Naive thymus-derived CD4-positive, alpha-beta T cell (primary cell): ENCODE measurements around the gene SMIM5. TPM values are rescaled to one million over a fixed set of nuclear protein-coding genes. Genes with fewer than 3 reads are reported as not detected.

ENCODE experiments used
- ATAC-seq: fragments of 150-1000 bp; cut with Tn5 transposase; 2 replicates; pipeline ENCODE4 v1.10.0; 2021; ENCODE audit warnings: mild to moderate bottlenecking, moderate library complexity
- CTCF ChIA-PET: fragments of 350-600 bp; sonication (Branson Sonifier 250); formaldehyde crosslinking; loops from one replicate; lab custom pipeline; 2021; ENCODE audit warnings: antibody characterized with exemption; lab: Charles Lee
- POLR2A ChIA-PET: fragments of 350-600 bp; sonication (Branson Sonifier 250); formaldehyde crosslinking; loops from one replicate; lab custom pipeline; 2021; ENCODE audit warnings: antibody characterized with exemption, inconsistent platforms; lab: Charles Lee
- DNase-seq, 9 donors: peaks; one replicate each; pipeline versions ENCODE4 v3.0.0 to v3.0.0-alpha.2; 2020 to 2022; ENCODE audit warnings: mixed read lengths in 1 of 9
- H3K27ac ChIP-seq: one replicate; pipeline ENCODE4 v1.7.0; 2013; ENCODE audit warnings: mild to moderate bottlenecking, low read depth, low read length, moderate library complexity
- H3K27me3 ChIP-seq, 2 donors: one replicate each; pipeline ENCODE4 v1.7.0; 2013; ENCODE audit warnings: low read length in 2 of 2, mild to moderate bottlenecking in 2 of 2, moderate library complexity in 2 of 2; ENCODE audit not compliant: control insufficient read depth in 2 of 2, insufficient read depth in 2 of 2
- H3K36me3 ChIP-seq, 3 experiments: 1 replicate in 2 of 3; 2 replicates in 1 of 3; pipeline ENCODE4 v1.7.0; 2013; ENCODE audit warnings: low read length in 3 of 3, mild to moderate bottlenecking in 3 of 3, moderate library complexity in 1 of 3; ENCODE audit not compliant: insufficient read depth in 3 of 3, control insufficient read depth in 2 of 3
- H3K4me1 ChIP-seq, 2 donors: one replicate each; pipeline ENCODE4 v1.7.0; 2013; ENCODE audit warnings: low read length in 2 of 2, mild to moderate bottlenecking in 2 of 2, moderate library complexity in 1 of 2; ENCODE audit not compliant: control insufficient read depth in 2 of 2, insufficient read depth in 2 of 2
- H3K4me3 ChIP-seq: 2 replicates; pipeline ENCODE4 v1.7.0; 2013; ENCODE audit warnings: mild to moderate bottlenecking, low read length
- H3K9me3 ChIP-seq, 3 experiments: 1 replicate in 2 of 3; 2 replicates in 1 of 3; pipeline ENCODE4 v1.7.0; 2013; ENCODE audit warnings: low read length in 3 of 3; ENCODE audit not compliant: control insufficient read depth in 2 of 3
- H3K27ac Mint-ChIP-seq, 9 donors: one replicate each; pipeline ENCODE4 v1.8.0; 2020 to 2022; ENCODE audit warnings: mixed read lengths in 9 of 9, mild to moderate bottlenecking in 8 of 9, moderate library complexity in 5 of 9, inconsistent platforms in 2 of 9
- H3K27me3 Mint-ChIP-seq, 5 donors: one replicate each; pipeline ENCODE4 v1.8.0; 2021 to 2022; ENCODE audit warnings: mixed read lengths in 5 of 5, mild to moderate bottlenecking in 1 of 5
- H3K36me3 Mint-ChIP-seq, 5 donors: one replicate each; pipeline ENCODE4 v1.8.0; 2020 to 2022; ENCODE audit warnings: mixed read lengths in 5 of 5, mild to moderate bottlenecking in 3 of 5, inconsistent platforms in 1 of 5
- H3K4me1 Mint-ChIP-seq, 7 donors: one replicate each; pipeline ENCODE4 v1.8.0; 2020 to 2022; ENCODE audit warnings: mixed read lengths in 7 of 7, mild to moderate bottlenecking in 3 of 7, inconsistent platforms in 1 of 7
- H3K4me3 Mint-ChIP-seq, 10 donors: one replicate each; pipeline ENCODE4 v1.8.0; 2020 to 2022; ENCODE audit warnings: mild to moderate bottlenecking in 10 of 10, mixed read lengths in 10 of 10, moderate library complexity in 6 of 10, inconsistent platforms in 2 of 10
- H3K9me3 Mint-ChIP-seq, 11 donors: one replicate each; pipeline ENCODE4 v1.8.0; 2020 to 2022; ENCODE audit warnings: mixed read lengths in 11 of 11, mild to moderate bottlenecking in 4 of 11, inconsistent platforms in 1 of 11, moderate library complexity in 1 of 11
- intact Hi-C, 2 donors: fragments of 100-400 bp; cut with micrococcal nuclease; formaldehyde crosslinking; loops; one replicate each; pipeline ENCODE4 v1.15.1; 2023
- polyA plus RNA-seq, 2 donors: library from polyadenylated mRNA; unstranded; fragments of 300-500 nt; fragmentation: Illumina TruSeq; gene quantifications; one replicate each; pipeline ENCODE4 v1.2.3, GENCODE V29; 2021
- total RNA-seq, 6 experiments: library from RNA in 5 of 6; stranded (reverse) in 5 of 6; gene quantifications; 1 replicate in 5 of 6; 2 replicates in 1 of 6; pipeline ENCODE4 v1.2.3 and lab custom pipeline; 2021 to 2026

SMIM5 gene
- total and polyA plus RNA-seq, 7 experiments from 2014 or later: 0.06 to 2.4 (median 0.82) TPM

- ChIA-PET CTCF (no interaction called here), POLR2A (no interaction called here)
- Mint-ChIP-seq H3K4me1 (peaks cover 0 to 14% (median 6%) of the 10 kb centered on the region in 7 donors), H3K4me3 (no peak overlapping the region), H3K9me3 (no peaks in the 10 kb centered on the region), H3K27me3 (no peaks in the 10 kb centered on the region), H3K36me3 (peaks cover 0 to 35% (median 5%) of the 10 kb centered on the region in 5 donors), H3K27ac (no peak overlapping the region)
- H3K27me3 ChIP-seq: no peaks in the 10 kb centered on the region
- ATAC-seq (no peak), DNase-seq (no peak)
- no peaks in the 10 kb centered on the region for H3K4me1 ChIP-seq
- no peaks in the 10 kb centered on the region for H3K9me3 ChIP-seq
- peaks cover 0 to 44% (median 6%) of the 10 kb centered on the region in 3 experiments for H3K36me3 ChIP-seq
- intact Hi-C loops: no loop called here
- H3K27ac ChIP-seq: no peak overlapping the region
- no peak overlapping the region for H3K4me3 ChIP-seq
These were observed 13.8 kb downstream of the SMIM5 start for GRCh38 chr17:75647061-75647460.

GRCh38 chr17:75647921-75648320 lies 14.7 kb downstream of the SMIM5 start:
- Mint-ChIP-seq H3K36me3 (peaks cover 0 to 36% (median 5%) of the 10 kb centered on the region in 5 donors), H3K4me3 (no peak overlapping the region), H3K9me3 (no peaks in the 10 kb centered on the region), H3K27ac (peak overlapping the region in 1 of 9 donors; percentile 32), H3K27me3 (no peaks in the 10 kb centered on the region), H3K4me1 (peaks cover 2 to 13% (median 7%) of the 10 kb centered on the region in 7 donors)
- intact Hi-C loops: no loop called here
- CTCF ChIA-PET: no interaction called here
- Histone ChIP-seq H3K4me3 (no peak overlapping the region), H3K9me3 (no peaks in the 10 kb centered on the region), H3K36me3 (peaks cover 0 to 47% (median 6%) of the 10 kb centered on the region in 3 experiments), H3K27ac (no peak overlapping the region), H3K27me3 (no peaks in the 10 kb centered on the region), H3K4me1 (no peaks in the 10 kb centered on the region)
- POLR2A ChIA-PET: interaction anchor here (0.6 kb wide), 1 partner anchor 18 kb away, joined by 3 read pairs; no protein-coding TSS in a partner anchor
- DNase-seq (no peak), ATAC-seq (no peak)

- Mint-ChIP-seq H3K36me3 (peaks cover 0 to 44% (median 5%) of the 10 kb centered on the region in 5 donors), H3K27ac (no peak overlapping the region)
- intact Hi-C loops: no loop called here
These were observed 16.5 kb downstream of the SMIM5 start for GRCh38 chr17:75649687-75650086.

GRCh38 chr17:75650874-75651273 lies 17.6 kb downstream of the SMIM5 start:
- peaks cover 0 to 50% (median 6%) of the 10 kb centered on the region in 3 experiments for H3K36me3 ChIP-seq
- DNase-seq: no peak
- H3K27me3 ChIP-seq: no peaks in the 10 kb centered on the region
- H3K27ac ChIP-seq: no peak overlapping the region
- ATAC-seq: no peak
- intact Hi-C loops: no loop called here
- ChIA-PET POLR2A (interaction anchor here (1.7 to 3.0 kb wide), 2 partner anchors 9 to 16 kb away, joined by 3 to 16 read pairs; partner anchors contain the start of genes RECQL5 and SAP30BP), CTCF (interaction anchor here (0.9 to 1.1 kb wide), 2 partner anchors 16 to 17 kb away, joined by 4 to 5 read pairs; partner anchors contain the start of genes RECQL5, SAP30BP and SMIM5)
- H3K4me3 Mint-ChIP-seq: no peak overlapping the region
- H3K9me3 ChIP-seq: no peaks in the 10 kb centered on the region
- no peaks in the 10 kb centered on the region for H3K27me3 Mint-ChIP-seq
- peaks cover 3 to 16% (median 7%) of the 10 kb centered on the region in 7 donors for H3K4me1 Mint-ChIP-seq
- H3K36me3 Mint-ChIP-seq: peaks cover 0 to 44% (median 5%) of the 10 kb centered on the region in 5 donors
- no peak overlapping the region for H3K27ac Mint-ChIP-seq
- no peaks in the 10 kb centered on the region for H3K9me3 Mint-ChIP-seq
- no peaks in the 10 kb centered on the region for H3K4me1 ChIP-seq
- H3K4me3 ChIP-seq: no peak overlapping the region

More at GRCh38 chr17:75649687-75650086, 16.5 kb downstream of the SMIM5 start:
- CTCF ChIA-PET: interaction anchor here (1.1 to 1.2 kb wide), 3 partner anchors 15 to 17 kb away, joined by 3 to 5 read pairs (median 3); partner anchors contain the start of genes RECQL5 and SAP30BP
- ATAC-seq (no peak), DNase-seq (no peak)
- POLR2A ChIA-PET: no interaction called here
- no peak overlapping the region for H3K4me3 Mint-ChIP-seq
- Histone ChIP-seq H3K36me3 (peaks cover 0 to 42% (median 6%) of the 10 kb centered on the region in 3 experiments), H3K4me1 (no peaks in the 10 kb centered on the region), H3K27ac (no peak overlapping the region), H3K27me3 (no peaks in the 10 kb centered on the region), H3K4me3 (no peak overlapping the region), H3K9me3 (no peaks in the 10 kb centered on the region)
- H3K4me1 Mint-ChIP-seq: peaks cover 4 to 18% (median 10%) of the 10 kb centered on the region in 7 donors
- no peaks in the 10 kb centered on the region for H3K9me3 Mint-ChIP-seq
- H3K27me3 Mint-ChIP-seq: no peaks in the 10 kb centered on the region

GRCh38 chr17:75652341-75652740 lies 19.1 kb downstream of the SMIM5 start:
- Mint-ChIP-seq H3K27me3 (no peaks in the 10 kb centered on the region), H3K27ac (no peak overlapping the region), H3K36me3 (peaks cover 0 to 49% (median 5%) of the 10 kb centered on the region in 5 donors), H3K9me3 (no peaks in the 10 kb centered on the region), H3K4me3 (no peak overlapping the region), H3K4me1 (peaks cover 0 to 11% (median 4%) of the 10 kb centered on the region in 7 donors)
- no peak overlapping the region for H3K4me3 ChIP-seq
- no peak overlapping the region for H3K27ac ChIP-seq
- CTCF ChIA-PET: interaction anchor here (0.7 to 0.9 kb wide), 2 partner anchors 33 to 95 kb away, joined by 3 read pairs; no protein-coding TSS in a partner anchor
- DNase-seq: no peak
- H3K4me1 ChIP-seq: no peaks in the 10 kb centered on the region
- peaks cover 0 to 58% (median 4%) of the 10 kb centered on the region in 3 experiments for H3K36me3 ChIP-seq
- no peaks in the 10 kb centered on the region for H3K27me3 ChIP-seq
- no peak for ATAC-seq
- POLR2A ChIA-PET: interaction anchor here (3.0 kb wide), 1 partner anchor 15 kb away, joined by 16 read pairs; the partner anchor contains the start of genes RECQL5 and SAP30BP
- no peaks in the 10 kb centered on the region for H3K9me3 ChIP-seq
- intact Hi-C loops: no loop called here

- Histone ChIP-seq H3K36me3 (peaks cover 0 to 52% (median 0%) of the 10 kb centered on the region in 3 experiments), H3K4me3 (no peak overlapping the region), H3K27ac (no peak overlapping the region), H3K27me3 (no peaks in the 10 kb centered on the region), H3K4me1 (no peaks in the 10 kb centered on the region), H3K9me3 (no peaks in the 10 kb centered on the region)
- ChIA-PET CTCF (interaction anchor here (0.6 to 2.1 kb wide), 4 partner anchors 20 to 1471 kb away, joined by 3 to 9 read pairs (median 5); partner anchors contain the start of gene SMIM5), POLR2A (interaction anchor here (3.0 kb wide), 1 partner anchor 14 kb away, joined by 16 read pairs; the partner anchor contains the start of genes RECQL5 and SAP30BP)
- Mint-ChIP-seq H3K27me3 (no peaks in the 10 kb centered on the region), H3K4me3 (no peak overlapping the region), H3K36me3 (peaks cover 0 to 45% (median 6%) of the 10 kb centered on the region in 5 donors), H3K9me3 (no peaks in the 10 kb centered on the region), H3K27ac (peak overlapping the region in 2 of 9 donors; percentile 38 to 51), H3K4me1 (peaks cover 0 to 11% (median 4%) of the 10 kb centered on the region in 7 donors)
- DNase-seq (peak in 5 of 9 donors; percentile 20 to 30 (median 28)), ATAC-seq (peak; percentile 85)
- intact Hi-C loops: no loop called here
These were observed 19.8 kb downstream of the SMIM5 start for GRCh38 chr17:75652934-75653549.
